ENCODE measurements around the gene TMEM212. TPM values are rescaled to one million over a fixed set of nuclear protein-coding genes. Genes with fewer than 3 reads are reported as not detected.

Gene TMEM212
- total and polyA plus RNA-seq, 2 of the 13 experiments (the other 11 are each of a cell fraction or from before 2014, with no cell fraction given) = not detected

DNA sequence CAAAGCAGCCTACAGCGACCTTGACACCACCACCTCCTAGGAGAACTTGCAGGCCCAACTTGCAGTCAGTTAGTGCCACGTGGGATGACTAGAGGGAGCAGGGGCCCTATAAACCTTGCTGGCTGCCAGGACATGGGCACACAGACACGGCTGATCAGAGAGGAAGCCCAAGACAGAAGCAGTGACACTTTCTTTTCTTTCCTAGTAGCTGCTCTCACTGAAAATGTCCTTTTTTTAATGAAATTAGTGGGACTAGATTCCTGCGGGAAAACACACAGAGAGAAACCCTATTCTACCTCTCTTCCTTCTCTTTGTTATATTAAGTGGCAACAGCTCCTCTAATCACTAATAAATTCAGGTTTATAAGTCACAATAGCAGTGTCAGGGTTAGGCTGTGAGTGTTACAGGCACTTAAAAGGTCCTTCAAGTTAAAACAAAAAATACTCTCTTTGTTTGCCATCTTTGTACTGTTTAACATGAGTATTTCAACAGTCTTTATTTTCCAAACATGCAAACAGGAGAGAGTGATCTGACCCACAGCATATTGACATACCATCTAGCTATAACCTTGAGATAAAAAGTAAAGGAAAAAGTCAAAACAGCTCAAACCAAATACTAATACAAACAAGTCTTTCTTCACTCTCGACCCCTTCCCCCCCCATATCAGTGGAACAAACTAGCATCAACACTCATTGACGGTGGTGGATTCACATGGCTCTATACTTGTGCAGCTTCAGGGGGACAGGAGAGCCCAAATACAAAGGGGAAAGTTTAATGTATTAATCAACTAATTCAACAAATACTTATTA, 2.1 kb upstream of the TMEM212 start (continued):
- TF ChIP-seq, protein P1, sequence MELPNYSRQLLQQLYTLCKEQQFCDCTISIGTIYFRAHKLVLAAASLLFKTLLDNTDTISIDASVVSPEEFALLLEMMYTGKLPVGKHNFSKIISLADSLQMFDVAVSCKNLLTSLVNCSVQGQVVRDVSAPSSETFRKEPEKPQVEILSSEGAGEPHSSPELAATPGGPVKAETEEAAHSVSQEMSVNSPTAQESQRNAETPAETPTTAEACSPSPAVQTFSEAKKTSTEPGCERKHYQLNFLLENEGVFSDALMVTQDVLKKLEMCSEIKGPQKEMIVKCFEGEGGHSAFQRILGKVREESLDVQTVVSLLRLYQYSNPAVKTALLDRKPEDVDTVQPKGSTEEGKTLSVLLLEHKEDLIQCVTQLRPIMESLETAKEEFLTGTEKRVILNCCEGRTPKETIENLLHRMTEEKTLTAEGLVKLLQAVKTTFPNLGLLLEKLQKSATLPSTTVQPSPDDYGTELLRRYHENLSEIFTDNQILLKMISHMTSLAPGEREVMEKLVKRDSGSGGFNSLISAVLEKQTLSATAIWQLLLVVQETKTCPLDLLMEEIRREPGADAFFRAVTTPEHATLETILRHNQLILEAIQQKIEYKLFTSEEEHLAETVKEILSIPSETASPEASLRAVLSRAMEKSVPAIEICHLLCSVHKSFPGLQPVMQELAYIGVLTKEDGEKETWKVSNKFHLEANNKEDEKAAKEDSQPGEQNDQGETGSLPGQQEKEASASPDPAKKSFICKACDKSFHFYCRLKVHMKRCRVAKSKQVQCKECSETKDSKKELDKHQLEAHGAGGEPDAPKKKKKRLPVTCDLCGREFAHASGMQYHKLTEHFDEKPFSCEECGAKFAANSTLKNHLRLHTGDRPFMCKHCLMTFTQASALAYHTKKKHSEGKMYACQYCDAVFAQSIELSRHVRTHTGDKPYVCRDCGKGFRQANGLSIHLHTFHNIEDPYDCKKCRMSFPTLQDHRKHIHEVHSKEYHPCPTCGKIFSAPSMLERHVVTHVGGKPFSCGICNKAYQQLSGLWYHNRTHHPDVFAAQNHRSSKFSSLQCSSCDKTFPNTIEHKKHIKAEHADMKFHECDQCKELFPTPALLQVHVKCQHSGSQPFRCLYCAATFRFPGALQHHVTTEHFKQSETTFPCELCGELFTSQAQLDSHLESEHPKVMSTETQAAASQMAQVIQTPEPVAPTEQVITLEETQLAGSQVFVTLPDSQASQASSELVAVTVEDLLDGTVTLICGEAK (IDR thresholded peaks at IDR 0.05) = no peak
- TF ChIP-seq, protein P1 (CRISPR knock-in tag; IDR thresholded peaks at IDR 0.05) = peak; percentile 65; the same call in 1 of the 2 replicates
- TF ChIP-seq, protein P2, sequence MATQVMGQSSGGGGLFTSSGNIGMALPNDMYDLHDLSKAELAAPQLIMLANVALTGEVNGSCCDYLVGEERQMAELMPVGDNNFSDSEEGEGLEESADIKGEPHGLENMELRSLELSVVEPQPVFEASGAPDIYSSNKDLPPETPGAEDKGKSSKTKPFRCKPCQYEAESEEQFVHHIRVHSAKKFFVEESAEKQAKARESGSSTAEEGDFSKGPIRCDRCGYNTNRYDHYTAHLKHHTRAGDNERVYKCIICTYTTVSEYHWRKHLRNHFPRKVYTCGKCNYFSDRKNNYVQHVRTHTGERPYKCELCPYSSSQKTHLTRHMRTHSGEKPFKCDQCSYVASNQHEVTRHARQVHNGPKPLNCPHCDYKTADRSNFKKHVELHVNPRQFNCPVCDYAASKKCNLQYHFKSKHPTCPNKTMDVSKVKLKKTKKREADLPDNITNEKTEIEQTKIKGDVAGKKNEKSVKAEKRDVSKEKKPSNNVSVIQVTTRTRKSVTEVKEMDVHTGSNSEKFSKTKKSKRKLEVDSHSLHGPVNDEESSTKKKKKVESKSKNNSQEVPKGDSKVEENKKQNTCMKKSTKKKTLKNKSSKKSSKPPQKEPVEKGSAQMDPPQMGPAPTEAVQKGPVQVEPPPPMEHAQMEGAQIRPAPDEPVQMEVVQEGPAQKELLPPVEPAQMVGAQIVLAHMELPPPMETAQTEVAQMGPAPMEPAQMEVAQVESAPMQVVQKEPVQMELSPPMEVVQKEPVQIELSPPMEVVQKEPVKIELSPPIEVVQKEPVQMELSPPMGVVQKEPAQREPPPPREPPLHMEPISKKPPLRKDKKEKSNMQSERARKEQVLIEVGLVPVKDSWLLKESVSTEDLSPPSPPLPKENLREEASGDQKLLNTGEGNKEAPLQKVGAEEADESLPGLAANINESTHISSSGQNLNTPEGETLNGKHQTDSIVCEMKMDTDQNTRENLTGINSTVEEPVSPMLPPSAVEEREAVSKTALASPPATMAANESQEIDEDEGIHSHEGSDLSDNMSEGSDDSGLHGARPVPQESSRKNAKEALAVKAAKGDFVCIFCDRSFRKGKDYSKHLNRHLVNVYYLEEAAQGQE (IDR thresholded peaks at IDR 0.05; ENCODE audit: borderline replicate concordance in 1 of 2, low read depth in 1 of 2, low read length in 2 of 2) = peak in 1 of 2 experiments; percentile 58; a peak in 2 of 4 replicates
- peak; percentile 100 for TF ChIP-seq ISL2 (CRISPR knock-in tag; IDR thresholded peaks at IDR 0.05)
- peak; percentile 74 for TF ChIP-seq FOSL2 (CRISPR knock-in tag; IDR thresholded peaks at IDR 0.05)
- TF ChIP-seq ELF3 (CRISPR knock-in tag; IDR thresholded peaks at IDR 0.05) = peak; percentile 96
- peak; percentile 51; the same call in 1 of the 2 replicates for TF ChIP-seq RXRA (CRISPR knock-in tag; IDR thresholded peaks at IDR 0.05)
- peak; percentile 48 for TF ChIP-seq PHF8 (CRISPR knock-in tag; IDR thresholded peaks at IDR 0.05)
- TF ChIP-seq, protein P3, sequence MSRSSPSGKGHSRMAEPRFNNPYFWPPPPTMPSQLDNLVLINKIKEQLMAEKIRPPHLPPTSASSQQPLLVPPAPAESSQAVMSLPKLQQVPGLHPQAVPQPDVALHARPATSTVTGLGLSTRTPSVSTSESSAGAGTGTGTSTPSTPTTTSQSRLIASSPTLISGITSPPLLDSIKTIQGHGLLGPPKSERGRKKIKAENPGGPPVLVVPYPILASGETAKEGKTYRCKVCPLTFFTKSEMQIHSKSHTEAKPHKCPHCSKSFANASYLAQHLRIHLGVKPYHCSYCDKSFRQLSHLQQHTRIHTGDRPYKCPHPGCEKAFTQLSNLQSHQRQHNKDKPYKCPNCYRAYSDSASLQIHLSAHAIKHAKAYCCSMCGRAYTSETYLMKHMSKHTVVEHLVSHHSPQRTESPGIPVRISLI (CRISPR knock-in tag; IDR thresholded peaks at IDR 0.05; ENCODE audit: borderline replicate concordance) = peak; percentile 84
- TF ChIP-seq, protein P4, sequence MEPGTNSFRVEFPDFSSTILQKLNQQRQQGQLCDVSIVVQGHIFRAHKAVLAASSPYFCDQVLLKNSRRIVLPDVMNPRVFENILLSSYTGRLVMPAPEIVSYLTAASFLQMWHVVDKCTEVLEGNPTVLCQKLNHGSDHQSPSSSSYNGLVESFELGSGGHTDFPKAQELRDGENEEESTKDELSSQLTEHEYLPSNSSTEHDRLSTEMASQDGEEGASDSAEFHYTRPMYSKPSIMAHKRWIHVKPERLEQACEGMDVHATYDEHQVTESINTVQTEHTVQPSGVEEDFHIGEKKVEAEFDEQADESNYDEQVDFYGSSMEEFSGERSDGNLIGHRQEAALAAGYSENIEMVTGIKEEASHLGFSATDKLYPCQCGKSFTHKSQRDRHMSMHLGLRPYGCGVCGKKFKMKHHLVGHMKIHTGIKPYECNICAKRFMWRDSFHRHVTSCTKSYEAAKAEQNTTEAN (CRISPR knock-in tag; conservative IDR thresholded peaks at IDR 0.05) = peak; percentile 84
- TF ChIP-seq, protein P5, sequence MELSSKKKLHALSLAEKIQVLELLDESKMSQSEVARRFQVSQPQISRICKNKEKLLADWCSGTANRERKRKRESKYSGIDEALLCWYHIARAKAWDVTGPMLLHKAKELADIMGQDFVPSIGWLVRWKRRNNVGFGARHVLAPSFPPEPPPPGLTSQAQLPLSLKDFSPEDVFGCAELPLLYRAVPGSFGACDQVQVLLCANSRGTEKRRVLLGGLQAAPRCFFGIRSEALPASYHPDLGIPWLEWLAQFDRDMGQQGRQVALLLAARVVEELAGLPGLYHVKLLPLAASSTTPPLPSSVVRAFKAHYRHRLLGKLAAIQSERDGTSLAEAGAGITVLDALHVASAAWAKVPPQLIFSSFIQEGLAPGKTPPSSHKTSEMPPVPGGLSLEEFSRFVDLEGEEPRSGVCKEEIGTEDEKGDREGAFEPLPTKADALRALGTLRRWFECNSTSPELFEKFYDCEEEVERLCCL (CRISPR knock-in tag; IDR thresholded peaks at IDR 0.05; ENCODE audit: borderline replicate concordance) = no peak

Data from HepG2 (cell line).